Daoy (cell line): Measurements from ENCODE around the gene FAM216B. TPM values are rescaled to one million over a fixed set of nuclear protein-coding genes. Genes with fewer than 3 reads are reported as not detected.
A peak's percentile ranks its signal among the peaks of the same experiment; 100 is the strongest.

Experiments used
- DNase-seq: peaks from one replicate; pipeline ENCODE4 v3.0.0-alpha.2; 2015; ENCODE audit warnings: low read depth
- total RNA-seq: library from RNA; depleted of rRNA; stranded (reverse); fragments of >200 nt; shearing (Covaris generic); gene quantifications from 2 replicates; pipeline ENCODE4 v1.2.3, GENCODE V29; 2014; rRNA removed

FAM216B gene
- total RNA-seq, 1 experiment from 2014 or later: not detected

GRCh38 chr13:42832341-42833096 lies 51.1 kb downstream of the FAM216B start:
- DNase-seq: peak; percentile 27

GRCh38 chr13:42834946-42835345 lies 53.6 kb downstream of the FAM216B start:
- no peak for DNase-seq

GRCh38 chr13:42836930-42837690 lies 55.7 kb downstream of the FAM216B start:
- DNase-seq: no peak

Other genes starting within 250 kb of the FAM216B start
- gene TNFSF11, start 207.4 kb upstream of the FAM216B start, total RNA-seq: not detected in 2 replicates
- 0.86 and 1.4 TPM in 2 replicates for gene EPSTI1, start 210.7 kb downstream of the FAM216B start, total RNA-seq
- gene DNAJC15, start 242.0 kb downstream of the FAM216B start, total RNA-seq: 9.3 and 12.3 TPM in 2 replicates